CD4-positive, alpha-beta T cell (primary cell): ENCODE measurements around the gene ADRB2. TPM values are rescaled to one million over a fixed set of nuclear protein-coding genes. Genes with fewer than 3 reads are reported as not detected.

ENCODE experiments used
- ATAC-seq: fragments of 200-7000 bp; cut with Tn5 transposase; one replicate; pipeline ENCODE4 v1.10.0; 2022; ENCODE audit warnings: mild to moderate bottlenecking; ENCODE audit not compliant: poor library complexity
- CTCF ChIA-PET: fragments of 350-600 bp; sonication (Branson Sonifier 250); formaldehyde crosslinking; loops from one replicate; lab custom pipeline; 2021; ENCODE audit warnings: antibody characterized with exemption, inconsistent platforms; lab: Charles Lee
- POLR2A ChIA-PET: fragments of 350-600 bp; sonication (Branson Sonifier 250); formaldehyde crosslinking; loops from one replicate; lab custom pipeline; 2021; ENCODE audit warnings: antibody characterized with exemption, inconsistent platforms; lab: Charles Lee
- DNase-seq, 14 experiments: peaks; one replicate each; pipeline ENCODE4 v3.0.0-alpha.2; 2013 to 2020; ENCODE audit warnings: mixed read lengths in 2 of 14
- H3K27ac ChIP-seq, 2 donors: one replicate each; pipeline versions ENCODE4 v1.5.1 to v1.7.0; 2013; ENCODE audit warnings: low read length in 2 of 2, low read depth in 1 of 2, mild to moderate bottlenecking in 1 of 2
- H3K27me3 ChIP-seq, 2 experiments: 1 replicate in 1 of 2; 2 replicates in 1 of 2; pipeline versions ENCODE4 v1.6.1 to v1.7.0; 2013; ENCODE audit warnings: low read length in 2 of 2, control low read depth in 1 of 2, mild to moderate bottlenecking in 1 of 2, moderate library complexity in 1 of 2; ENCODE audit not compliant: insufficient read depth in 2 of 2, control insufficient read depth in 1 of 2
- H3K36me3 ChIP-seq: one replicate; pipeline ENCODE4 v1.6.1; 2013; ENCODE audit warnings: low read length, control low read depth; ENCODE audit not compliant: insufficient read depth
- H3K4me1 ChIP-seq: one replicate; pipeline ENCODE4 v1.6.1; 2013; ENCODE audit warnings: low read length, control low read depth; ENCODE audit not compliant: insufficient read depth
- H3K4me3 ChIP-seq: one replicate; pipeline ENCODE4 v1.5.1; 2013; ENCODE audit warnings: mild to moderate bottlenecking, low read length, moderate library complexity
- H3K9me3 ChIP-seq, 2 experiments: 1 replicate in 1 of 2; 2 replicates in 1 of 2; pipeline versions ENCODE4 v1.6.1 to v1.7.0; 2013; ENCODE audit warnings: low read length in 2 of 2, mild to moderate bottlenecking in 2 of 2, control low read depth in 1 of 2, moderate library complexity in 1 of 2; ENCODE audit not compliant: control insufficient read depth in 1 of 2, insufficient read depth in 1 of 2
- H3K27ac Mint-ChIP-seq: one replicate; pipeline ENCODE4 v1.8.0; 2020; ENCODE audit warnings: mixed read lengths
- H3K27me3 Mint-ChIP-seq: one replicate; pipeline ENCODE4 v1.8.0; 2021; ENCODE audit warnings: mixed read lengths
- H3K36me3 Mint-ChIP-seq: one replicate; pipeline ENCODE4 v1.8.0; 2021; ENCODE audit warnings: low read depth, mixed read lengths
- H3K4me1 Mint-ChIP-seq: one replicate; pipeline ENCODE4 v1.8.0; 2021; ENCODE audit warnings: low read depth, mixed read lengths
- H3K4me3 Mint-ChIP-seq: one replicate; pipeline ENCODE4 v1.8.0; 2020; ENCODE audit warnings: mild to moderate bottlenecking, mixed read lengths
- H3K9me3 Mint-ChIP-seq: one replicate; pipeline ENCODE4 v1.8.0; 2020; ENCODE audit warnings: mixed read lengths
- intact Hi-C, 2 experiments: fragments of 100-400 bp; cut with DNase I in 1 of 2; cut with micrococcal nuclease in 1 of 2; formaldehyde crosslinking; loops; one replicate each; pipeline versions ENCODE4 v1.15.1 to v1.9.0; 2023 to 2025; cut with DNase I, micrococcal nuclease
- total RNA-seq, 174 experiments: library from RNA in 2 of 174; stranded (reverse) in 2 of 174; gene quantifications; one replicate each; pipeline ENCODE4 v1.2.3 and lab custom pipeline; 2021 to 2026
- TF ChIP-seq, protein P1 (sequence below): fragments of 200-600 bp; IDR thresholded peaks from one replicate; pipeline ENCODE4 v1.8.0; 2022; ENCODE audit warnings: antibody characterized with exemption, mild to moderate bottlenecking

The ADRB2 gene
- total RNA-seq, 2 experiments from 2014 or later: 1.2 to 1.6 TPM

DNA sequence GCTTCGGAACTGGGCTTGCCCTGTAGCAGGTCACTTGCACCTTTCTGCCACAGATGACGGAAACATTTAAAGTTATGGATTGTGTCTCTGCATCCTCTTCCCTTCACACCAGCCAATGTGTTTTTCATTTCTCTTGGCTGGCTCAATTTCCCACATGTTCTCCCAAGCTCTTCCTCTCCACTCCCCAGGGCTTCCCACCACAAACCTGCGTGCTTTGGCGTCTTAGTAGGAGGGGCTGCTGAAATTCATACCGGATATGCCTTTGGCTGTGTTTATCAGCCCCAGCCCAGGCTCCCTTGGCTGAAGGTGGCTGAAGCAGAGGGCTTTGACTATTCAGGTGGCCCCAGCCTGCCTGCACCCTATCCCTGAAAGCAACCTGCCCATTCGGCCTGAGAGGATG, 32.1 kb downstream of the ADRB2 start:
- Histone ChIP-seq H3K9me3 (no peaks in the 10 kb centered on the region), H3K27me3 (no peaks in the 10 kb centered on the region), H3K4me1 (peaks cover 48% of the 10 kb centered on the region), H3K27ac (no peak overlapping the region), H3K36me3 (no peaks in the 10 kb centered on the region), H3K4me3 (no peak overlapping the region)
- DNase-seq (no peak), ATAC-seq (no peak)
- H3K27me3 Mint-ChIP-seq: peaks cover 8% of the 10 kb centered on the region
- intact Hi-C loops: no loop called here
- no peaks in the 10 kb centered on the region for H3K9me3 Mint-ChIP-seq
- TF ChIP-seq, protein P1, sequence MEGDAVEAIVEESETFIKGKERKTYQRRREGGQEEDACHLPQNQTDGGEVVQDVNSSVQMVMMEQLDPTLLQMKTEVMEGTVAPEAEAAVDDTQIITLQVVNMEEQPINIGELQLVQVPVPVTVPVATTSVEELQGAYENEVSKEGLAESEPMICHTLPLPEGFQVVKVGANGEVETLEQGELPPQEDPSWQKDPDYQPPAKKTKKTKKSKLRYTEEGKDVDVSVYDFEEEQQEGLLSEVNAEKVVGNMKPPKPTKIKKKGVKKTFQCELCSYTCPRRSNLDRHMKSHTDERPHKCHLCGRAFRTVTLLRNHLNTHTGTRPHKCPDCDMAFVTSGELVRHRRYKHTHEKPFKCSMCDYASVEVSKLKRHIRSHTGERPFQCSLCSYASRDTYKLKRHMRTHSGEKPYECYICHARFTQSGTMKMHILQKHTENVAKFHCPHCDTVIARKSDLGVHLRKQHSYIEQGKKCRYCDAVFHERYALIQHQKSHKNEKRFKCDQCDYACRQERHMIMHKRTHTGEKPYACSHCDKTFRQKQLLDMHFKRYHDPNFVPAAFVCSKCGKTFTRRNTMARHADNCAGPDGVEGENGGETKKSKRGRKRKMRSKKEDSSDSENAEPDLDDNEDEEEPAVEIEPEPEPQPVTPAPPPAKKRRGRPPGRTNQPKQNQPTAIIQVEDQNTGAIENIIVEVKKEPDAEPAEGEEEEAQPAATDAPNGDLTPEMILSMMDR: no peak
- no peak overlapping the region for H3K27ac Mint-ChIP-seq
- POLR2A ChIA-PET: no interaction called here
- H3K4me1 Mint-ChIP-seq: no peaks in the 10 kb centered on the region
- CTCF ChIA-PET: no interaction called here
- no peaks in the 10 kb centered on the region for H3K36me3 Mint-ChIP-seq
- H3K4me3 Mint-ChIP-seq: no peak overlapping the region

DNA sequence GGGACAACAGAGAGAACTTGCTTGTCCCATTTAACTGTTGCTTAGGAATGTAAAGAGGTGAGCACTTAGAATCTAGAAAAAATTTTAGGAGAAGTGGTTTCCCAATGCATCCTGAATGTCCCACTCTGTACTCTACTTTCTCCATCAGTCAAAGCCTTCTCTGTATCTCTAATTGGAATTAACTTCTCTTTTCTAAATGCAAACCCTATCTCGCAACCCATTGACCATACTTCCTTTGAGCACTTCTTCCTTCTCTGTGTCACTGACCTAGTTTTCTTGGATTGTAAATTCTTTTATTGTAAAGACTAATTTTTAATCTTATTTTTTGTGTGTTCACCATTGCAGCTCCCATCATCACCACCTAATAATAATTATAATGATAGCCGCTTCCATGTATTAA, 33.3 kb downstream of the ADRB2 start:
- Mint-ChIP-seq H3K4me1 (no peaks in the 10 kb centered on the region), H3K27ac (no peak overlapping the region), H3K27me3 (peaks cover 8% of the 10 kb centered on the region), H3K4me3 (no peak overlapping the region), H3K9me3 (no peaks in the 10 kb centered on the region), H3K36me3 (no peaks in the 10 kb centered on the region)
- Histone ChIP-seq H3K36me3 (no peaks in the 10 kb centered on the region), H3K4me3 (no peak overlapping the region), H3K27ac (no peak overlapping the region), H3K27me3 (no peaks in the 10 kb centered on the region), H3K9me3 (no peaks in the 10 kb centered on the region), H3K4me1 (peaks cover 47% of the 10 kb centered on the region)
- POLR2A ChIA-PET: no interaction called here
- TF ChIP-seq, protein P1: no peak
- ATAC-seq (no peak), DNase-seq (no peak)
- CTCF ChIA-PET: no interaction called here
- intact Hi-C loops: no loop called here

DNA sequence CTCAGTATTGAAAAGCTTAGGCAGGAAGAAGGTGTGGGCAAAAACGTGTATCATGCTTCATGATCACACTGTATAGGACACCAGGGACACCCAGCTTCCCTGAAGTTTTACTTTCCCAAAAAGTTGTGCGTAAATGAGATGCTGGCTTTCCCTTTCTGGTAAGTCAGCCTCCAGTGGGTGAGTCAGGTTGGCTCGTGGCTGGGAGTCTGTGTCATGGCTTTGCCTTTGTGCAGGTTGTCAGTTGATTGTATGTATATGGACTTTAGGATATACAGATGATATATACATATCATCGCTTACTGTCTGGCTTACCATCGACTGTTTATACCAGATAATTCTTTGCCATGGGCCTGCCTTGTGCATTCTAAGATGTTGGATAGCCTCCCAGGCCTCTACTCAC, 34.2 kb downstream of the ADRB2 start:
- Histone ChIP-seq H3K27ac (no peak overlapping the region), H3K4me1 (peaks cover 38% of the 10 kb centered on the region), H3K36me3 (no peaks in the 10 kb centered on the region), H3K4me3 (no peak overlapping the region), H3K9me3 (no peaks in the 10 kb centered on the region), H3K27me3 (no peaks in the 10 kb centered on the region)
- H3K36me3 Mint-ChIP-seq: no peaks in the 10 kb centered on the region
- CTCF ChIA-PET: no interaction called here
- H3K4me3 Mint-ChIP-seq: no peak overlapping the region
- TF ChIP-seq, protein P1: no peak
- no peaks in the 10 kb centered on the region for H3K4me1 Mint-ChIP-seq
- peaks cover 8% of the 10 kb centered on the region for H3K27me3 Mint-ChIP-seq
- no peaks in the 10 kb centered on the region for H3K9me3 Mint-ChIP-seq
- DNase-seq (no peak), ATAC-seq (no peak)
- POLR2A ChIA-PET: no interaction called here
- H3K27ac Mint-ChIP-seq: no peak overlapping the region
- intact Hi-C loops: no loop called here
